ENCODE measurements around the gene MIDN. TPM values are rescaled to one million over a fixed set of nuclear protein-coding genes. Genes with fewer than 3 reads are reported as not detected.
A peak's percentile ranks its signal among the peaks of the same experiment; 100 is the strongest.

MIDN gene
- total and polyA plus RNA-seq, 2 of the 4 experiments (the other 2 are of a cell fraction): 2.5 to 26.0 TPM

DNA sequence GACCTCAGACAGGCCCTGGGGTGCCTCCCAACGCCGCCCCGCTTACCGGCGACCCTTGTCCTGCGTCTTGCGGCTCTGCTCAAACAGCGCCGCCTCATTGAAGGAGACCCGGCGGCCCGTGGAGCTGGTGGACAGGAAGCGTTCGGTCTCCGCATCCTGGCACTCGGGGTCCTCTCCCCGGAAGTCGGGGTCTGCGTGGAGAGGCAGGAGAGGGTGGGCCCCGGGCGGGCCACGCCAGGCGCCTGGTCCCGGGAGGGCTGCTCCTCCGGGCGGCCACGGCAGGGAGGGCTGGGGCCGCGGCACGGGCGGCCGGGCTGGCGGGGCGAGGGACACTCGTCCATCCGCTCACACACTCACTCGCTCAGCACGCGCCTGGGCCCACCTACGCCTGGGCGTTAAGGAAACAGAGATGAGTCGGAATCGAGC is 13.4 kb upstream of the MIDN start:
- intact Hi-C loops (cut with micrococcal nuclease) (no loop called here), dilution Hi-C loops (cut with HindIII; ENCODE audit: low sequenced_read_pairs, unreplicated experiment) (no loop called here), in situ Hi-C loops (cut with MboI; ENCODE audit: low sequenced_read_pairs) (no loop called here)
- no peaks in the 10 kb centered on the region for H3K9me1 ChIP-seq (ENCODE audit: insufficient read depth, low read length)
- peaks cover 29% of the 10 kb centered on the region for H3K4me1 ChIP-seq (ENCODE audit: control insufficient read depth, insufficient read depth, low read length)
- H3K14ac ChIP-seq (replicated peaks; ENCODE audit: low read depth, low read length): no peak overlapping the region
- no peak overlapping the region for H4K91ac ChIP-seq (ENCODE audit: insufficient read depth, low read depth, low read length)
- ChIA-PET POLR2A (ENCODE audit: unreplicated experiment) (no interaction called here), CTCF (interaction anchor here (0.6 kb wide), 2 partner anchors 18 to 94 kb away, joined by 3 to 4 read pairs; no protein-coding TSS in a partner anchor)
- no peaks in the 10 kb centered on the region for H3K27me3 ChIP-seq (ENCODE audit: control insufficient read depth, insufficient read depth, low read length)
- H2AK9ac ChIP-seq (replicated peaks; ENCODE audit: low read depth, low read length, poor library complexity): no peak overlapping the region
- no TSS peak for BruUV-seq (replicated peaks)
- H3K36me3 ChIP-seq (ENCODE audit: control insufficient read depth, insufficient read depth, low read length): peaks cover 40% of the 10 kb centered on the region
- DNase-seq (no peak), ATAC-seq (ENCODE audit: low read depth) (no peak)
- no peaks in the 10 kb centered on the region for H3K9me3 ChIP-seq (ENCODE audit: control insufficient read depth, insufficient read depth, low read length)
- no peak overlapping the region for H3K9ac ChIP-seq (ENCODE audit: low read depth, low read length)
- peaks cover 38% of the 10 kb centered on the region for H4K20me1 ChIP-seq (ENCODE audit: insufficient read depth, low read length)
- H3K4me3 ChIP-seq (ENCODE audit: insufficient read depth, low read depth, low read length): no peak overlapping the region
- H4K5ac ChIP-seq (ENCODE audit: low read depth, low read length): no peak overlapping the region
- H3K18ac ChIP-seq (ENCODE audit: low read depth, low read length): no peak overlapping the region
- TF ChIP-seq FOS (IDR thresholded peaks at IDR 0.05; ENCODE audit: low read depth, low read length) (no peak), RCOR1 (IDR thresholded peaks at IDR 0.05; ENCODE audit: insufficient replicate concordance, low read length) (no peak), MXI1 (IDR thresholded peaks at IDR 0.05; ENCODE audit: borderline replicate concordance, low read depth, low read length) (no peak), ELK1 (IDR thresholded peaks at IDR 0.05; ENCODE audit: borderline replicate concordance, low read depth, low read length) (no peak), RFX5 (IDR thresholded peaks at IDR 0.05; ENCODE audit: low read depth, low read length) (no peak), MAFK (IDR thresholded peaks at IDR 0.05; ENCODE audit: low read depth, low read length) (no peak)
- peaks cover 10 to 38% of the 10 kb centered on the region in 2 experiments for H3K79me1 ChIP-seq (ENCODE audit: low read depth in 1 of 2, low read length in 2 of 2)
- no peak overlapping the region for H2BK15ac ChIP-seq (ENCODE audit: low read depth, low read length)
- no peak overlapping the region for H3K56ac ChIP-seq (ENCODE audit: extremely low read depth, insufficient read depth, low read length)
- no peak overlapping the region for H2BK120ac ChIP-seq (ENCODE audit: low read depth, low read length)
- no peak overlapping the region for H2BK5ac ChIP-seq (ENCODE audit: low read depth, low read length, poor library complexity, severe bottlenecking)
- H2AFZ ChIP-seq (replicated peaks; ENCODE audit: low read length, poor library complexity): peak overlapping the region; percentile 23
- H3K4ac ChIP-seq (ENCODE audit: low read depth, low read length): no peak overlapping the region
- 96% methylated on average over 28 of the region's 43 CpGs; no CpG with 5 or more reads in 1 of the 2 experiments for whole genome bisulfite sequencing, 2 experiments (ENCODE audit: extremely low coverage in 2 of 2, insufficient read length in 1 of 2)
- H3K4me2 ChIP-seq (ENCODE audit: low read depth, low read length): no peak overlapping the region
- H4K8ac ChIP-seq (ENCODE audit: low read depth in 2 of 2, low read length in 2 of 2): no peak overlapping the region
- H3K27ac ChIP-seq (ENCODE audit: insufficient read depth, low read length): no peak overlapping the region
- H2BK20ac ChIP-seq (ENCODE audit: low read depth, low read length): no peak overlapping the region
- H2AK5ac ChIP-seq (ENCODE audit: low read depth, low read length): no peak overlapping the region
- no peak overlapping the region for H3K23ac ChIP-seq (ENCODE audit: low read depth, low read length)
